Adrenal gland (tissue), 12 donors: ENCODE data around the gene GSTM4. TPM values are rescaled to one million over a fixed set of nuclear protein-coding genes. Genes with fewer than 3 reads are reported as not detected.

ENCODE experiments used
- DNase-seq, 7 donors: peaks; one replicate each; pipeline ENCODE4 v3.0.0-alpha.2; 2019 to 2020
- H3K27ac ChIP-seq, 5 donors: fragments of 200-600 bp; sonication (generic) in 4 of 5; 1 replicate in 3 of 5; 2 replicates in 2 of 5; pipeline versions ENCODE4 v1.5.1 to v1.8.0; 2016 to 2020; ENCODE audit warnings: mild to moderate bottlenecking in 1 of 5
- H3K27me3 ChIP-seq: fragments of 200-600 bp; 2 replicates; pipeline ENCODE4 v1.8.0; 2021
- H3K36me3 ChIP-seq, 2 donors: fragments of 200-600 bp; replicated peaks in 1 of 2; 1 replicate in 1 of 2; 2 replicates in 1 of 2; pipeline versions ENCODE4 v1.5.1 to v1.8.0; 2018 to 2022
- H3K4me1 ChIP-seq, 2 donors: fragments of 200-600 bp; replicated peaks in 1 of 2; 1 replicate in 1 of 2; 2 replicates in 1 of 2; pipeline versions ENCODE4 v1.5.1 to v1.8.0; 2018 to 2021
- H3K4me3 ChIP-seq, 4 donors: fragments of 200-600 bp; sonication (generic) in 3 of 4; one replicate each; pipeline ENCODE4 v1.5.1; 2016 to 2018
- H3K9me3 ChIP-seq, 3 donors: fragments of 200-600 bp; sonication (generic) in 1 of 3; replicated peaks in 1 of 3; 1 replicate in 2 of 3; 2 replicates in 1 of 3; pipeline versions ENCODE4 v1.5.1 to v1.8.0; 2016 to 2021
- POLR2A ChIP-seq, 2 donors: fragments of 450-650 bp; IDR thresholded peaks; one replicate each; pipeline ENCODE4 v1.6.1; 2017; ENCODE audit warnings: antibody characterized with exemption in 2 of 2, mild to moderate bottlenecking in 2 of 2, moderate library complexity in 1 of 2
- WGBS, 4 donors: extraction: QIAGEN DNeasy Blood & Tissue Kit in 2 of 4; methylation state at CpG; one replicate each; pipeline versions ENCODE4 v1.1.5 to v1.1.7; 2013 to 2017; 5-methylcytosine and 5-hydroxymethylcytosine counted together
- intact Hi-C, 2 donors: fragments of 100-400 bp; cut with DNase I; formaldehyde crosslinking; loops; one replicate each; pipeline versions ENCODE4 v1.14.1 to v1.15.0; 2022 to 2023
- polyA plus RNA-seq, 3 donors: library from polyadenylated mRNA; stranded (reverse); fragments of 200-250 nt in 2 of 3; fragments of 350-450 nt in 1 of 3; fragmentation: Illumina TruSeq in 1 of 3; extraction: RNeasy Lipid Tissue Mini Kit (QIAGEN cat#74804) in 1 of 3; gene quantifications; one replicate each; pipeline ENCODE4 v1.2.3, GENCODE V29; 2013 to 2014
- total RNA-seq, 9 donors: library from RNA; depleted of rRNA in 4 of 9; stranded (reverse); fragments of >200 nt in 4 of 9; fragments of 120-200 nt in 1 of 9; fragmentation: NEBNext Ultra II Directional in 1 of 9; extraction: Animal tissue kit (Norgen Biotek cat#: 25700) in 1 of 9; gene quantifications; one replicate each; pipeline versions ENCODE4 v1.1.0 to v1.2.4, GENCODE V29; 2013 to 2023
- TF ChIP-seq, protein P1 (sequence below), 6 experiments: fragments of 450-650 bp in 4 of 6; fragments of 200-600 bp in 2 of 6; sonication (generic) in 1 of 6; IDR thresholded peaks; 1 replicate in 5 of 6; 2 replicates in 1 of 6; pipeline versions ENCODE4 v1.5.1 to v1.8.0; 2016 to 2021; ENCODE audit warnings: antibody characterized with exemption in 6 of 6, mild to moderate bottlenecking in 2 of 6, moderate library complexity in 1 of 6
- donor health status: healthy with polysubstance abuse.
- donor health status: Bipolar disorder and iron deficiency.
- donor health status: DM: yes; HTN: yes; CAD: no.
- donor health status: DM: no; HTN: no; CAD: no.
- donor health status: DM: no; HTN: no; CAD: no.
- donor health status: DM: yes; HTN: yes; CAD: no.

Gene GSTM4
- total and polyA plus RNA-seq, 12 donors, result 17.3 to 71.0 (median 32.5) TPM

DNA sequence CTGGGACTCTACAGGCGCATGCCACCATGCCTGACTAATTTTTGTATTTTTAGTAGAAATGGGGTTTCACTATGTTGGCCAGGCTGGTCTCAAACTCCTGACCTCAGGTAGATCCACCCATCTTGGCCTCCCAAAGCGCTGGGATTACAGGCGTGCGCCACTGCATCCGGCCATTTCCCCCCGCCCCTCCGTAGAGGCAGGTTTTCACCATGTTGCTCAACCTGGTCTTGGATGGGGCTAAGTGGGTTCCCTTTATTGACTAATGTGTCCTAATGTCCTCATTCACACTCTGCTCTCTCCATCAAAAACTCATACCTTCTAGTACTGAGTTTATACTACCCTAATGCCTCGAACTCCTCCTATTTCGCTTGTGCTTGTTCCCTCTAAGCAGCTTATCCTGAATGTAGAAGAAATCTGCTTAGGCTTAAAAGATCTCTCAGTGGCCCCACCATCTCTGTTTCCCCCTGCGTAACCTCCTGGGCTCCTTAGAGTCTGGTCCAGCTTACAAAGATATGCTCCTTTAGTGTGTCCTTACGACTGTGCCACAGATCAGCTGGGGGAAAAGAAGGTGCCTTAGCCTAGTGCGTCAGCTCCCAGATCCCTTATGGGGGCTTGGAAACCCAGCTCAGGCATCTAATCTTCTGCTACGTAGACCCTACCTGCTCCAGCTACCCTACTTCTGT lies 44.5 kb upstream of the GSTM4 start:
- 92 to 94% (median 93%) methylated on average over 13 of the region's 13 CpGs for WGBS, 4 donors
- DNase-seq, result no peak
- Histone ChIP-seq H3K27ac (no peak overlapping the region), H3K9me3 (no peaks in the 10 kb centered on the region), H3K27me3 (no peaks in the 10 kb centered on the region), H3K4me1 (no peaks in the 10 kb centered on the region), H3K36me3 (no peaks in the 10 kb centered on the region), H3K4me3 (no peak overlapping the region)
- intact Hi-C loops, result no loop called here
- TF ChIP-seq, protein P1, sequence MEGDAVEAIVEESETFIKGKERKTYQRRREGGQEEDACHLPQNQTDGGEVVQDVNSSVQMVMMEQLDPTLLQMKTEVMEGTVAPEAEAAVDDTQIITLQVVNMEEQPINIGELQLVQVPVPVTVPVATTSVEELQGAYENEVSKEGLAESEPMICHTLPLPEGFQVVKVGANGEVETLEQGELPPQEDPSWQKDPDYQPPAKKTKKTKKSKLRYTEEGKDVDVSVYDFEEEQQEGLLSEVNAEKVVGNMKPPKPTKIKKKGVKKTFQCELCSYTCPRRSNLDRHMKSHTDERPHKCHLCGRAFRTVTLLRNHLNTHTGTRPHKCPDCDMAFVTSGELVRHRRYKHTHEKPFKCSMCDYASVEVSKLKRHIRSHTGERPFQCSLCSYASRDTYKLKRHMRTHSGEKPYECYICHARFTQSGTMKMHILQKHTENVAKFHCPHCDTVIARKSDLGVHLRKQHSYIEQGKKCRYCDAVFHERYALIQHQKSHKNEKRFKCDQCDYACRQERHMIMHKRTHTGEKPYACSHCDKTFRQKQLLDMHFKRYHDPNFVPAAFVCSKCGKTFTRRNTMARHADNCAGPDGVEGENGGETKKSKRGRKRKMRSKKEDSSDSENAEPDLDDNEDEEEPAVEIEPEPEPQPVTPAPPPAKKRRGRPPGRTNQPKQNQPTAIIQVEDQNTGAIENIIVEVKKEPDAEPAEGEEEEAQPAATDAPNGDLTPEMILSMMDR (IDR thresholded peaks at IDR 0.05), result no peak
- no peak for TF ChIP-seq POLR2A (IDR thresholded peaks at IDR 0.05)

DNA sequence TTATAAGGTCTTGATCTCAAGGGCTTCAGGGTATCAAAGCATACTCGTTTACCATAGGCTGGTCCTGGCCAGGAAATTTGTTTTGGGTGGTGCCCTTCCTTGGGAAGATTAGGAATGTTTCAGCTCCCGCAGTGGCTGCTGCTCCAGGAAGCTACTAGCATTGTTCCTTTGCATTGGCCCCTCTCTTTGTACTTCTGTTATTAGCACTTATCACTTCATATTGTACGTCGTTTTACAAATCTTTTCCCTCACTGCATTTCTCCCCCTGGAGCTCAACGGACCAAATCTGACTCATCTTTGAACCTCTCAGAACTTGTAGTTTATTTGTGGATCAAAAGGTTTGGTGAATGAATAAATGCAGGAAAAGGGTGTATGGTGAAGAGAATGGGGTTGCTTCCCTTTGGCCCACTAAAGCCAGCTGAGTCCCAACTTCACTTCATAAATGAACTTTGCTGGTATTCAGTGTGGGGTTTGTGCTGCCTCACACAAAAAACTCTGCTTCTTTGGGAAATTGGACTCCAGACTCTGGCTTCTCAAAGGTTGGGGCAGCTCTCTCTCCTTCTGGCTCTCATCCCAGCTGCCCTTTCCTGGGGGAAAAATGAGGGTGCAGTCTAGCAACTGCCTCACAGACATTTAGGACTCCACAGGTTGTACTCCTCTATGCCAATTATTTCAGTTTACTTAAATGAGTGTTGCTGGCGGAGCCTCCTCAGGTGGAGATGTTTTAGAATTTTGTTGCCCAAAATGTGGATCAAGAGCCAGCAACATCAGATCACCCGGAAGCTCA lies 42.3 kb upstream of the GSTM4 start:
- H3K4me3 ChIP-seq, result no peak overlapping the region
- H3K36me3 ChIP-seq, result no peaks in the 10 kb centered on the region
- 49 to 70% (median 62%) methylated on average over 7 of the region's 7 CpGs for WGBS, 4 donors
- TF ChIP-seq POLR2A (IDR thresholded peaks at IDR 0.05), result no peak
- TF ChIP-seq, protein P1 (IDR thresholded peaks at IDR 0.05), result no peak
- H3K27me3 ChIP-seq, result no peaks in the 10 kb centered on the region
- no peaks in the 10 kb centered on the region for H3K9me3 ChIP-seq
- intact Hi-C loops, result no loop called here
- no peak overlapping the region for H3K27ac ChIP-seq
- no peak for DNase-seq
- no peaks in the 10 kb centered on the region for H3K4me1 ChIP-seq

DNA sequence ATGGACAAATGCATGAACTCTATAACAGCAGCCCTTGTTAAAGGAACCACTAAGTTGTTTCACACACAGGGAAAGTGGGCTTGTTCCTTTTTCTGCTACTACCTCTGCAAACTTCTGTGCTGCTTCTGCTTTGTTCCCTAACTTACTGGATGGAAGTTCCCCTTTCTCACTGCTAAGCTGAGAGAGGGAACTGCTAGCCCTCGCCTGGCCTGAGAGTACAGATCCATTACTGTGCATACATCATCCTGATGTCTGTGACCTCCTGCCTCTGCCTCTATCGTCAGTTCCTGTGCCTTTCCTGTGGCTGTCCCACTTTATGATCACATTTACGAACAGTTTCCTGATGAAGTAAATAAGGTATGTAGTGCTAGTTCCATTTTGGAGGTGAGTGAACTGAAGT lies 40.0 kb upstream of the GSTM4 start:
- Histone ChIP-seq H3K4me1 (peaks cover 0 to 8% of the 10 kb centered on the region in 2 donors), H3K27me3 (no peaks in the 10 kb centered on the region), H3K4me3 (no peak overlapping the region), H3K36me3 (no peaks in the 10 kb centered on the region), H3K27ac (peak overlapping the region in 3 of 5 donors; percentile 11 to 79 (median 64)), H3K9me3 (no peaks in the 10 kb centered on the region)
- WGBS, 4 donors, result 43 to 54% (median 44%) methylated on average over 3 of the region's 3 CpGs
- intact Hi-C loops, result no loop called here
- TF ChIP-seq POLR2A (IDR thresholded peaks at IDR 0.05), result peak in 1 of 2 donors; percentile 16
- TF ChIP-seq, protein P1 (IDR thresholded peaks at IDR 0.05), result no peak
- DNase-seq, result peak in 5 of 7 donors; percentile 42 to 74 (median 63)

DNA sequence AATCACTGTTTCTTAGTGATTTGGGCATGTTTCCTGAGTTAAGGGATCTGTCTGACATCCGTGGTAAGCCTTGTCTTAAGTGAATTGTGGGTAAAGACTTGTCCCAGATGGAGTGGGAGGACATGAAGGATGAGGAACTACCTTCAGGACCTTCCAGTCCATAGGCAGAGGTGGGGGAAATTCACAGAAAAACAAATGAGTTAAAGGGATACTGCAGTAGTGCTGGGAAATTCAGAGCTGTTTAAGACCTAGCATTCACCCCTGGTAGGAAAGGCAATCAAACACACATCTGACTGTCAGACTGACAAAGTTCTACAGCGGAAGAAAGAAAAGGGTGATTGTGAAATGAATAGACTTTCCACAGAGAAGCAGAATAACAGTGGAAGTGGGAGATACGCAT lies 39.5 kb upstream of the GSTM4 start:
- intact Hi-C loops, result no loop called here
- H3K4me3 ChIP-seq, result no peak overlapping the region
- peak overlapping the region in 4 of 5 donors; percentile 11 to 79 (median 43) for H3K27ac ChIP-seq
- WGBS, 4 donors, result 57 to 74% (median 66%) methylated on average over 3 of the region's 3 CpGs
- no peaks in the 10 kb centered on the region for H3K36me3 ChIP-seq
- DNase-seq, result no peak
- TF ChIP-seq, protein P1 (IDR thresholded peaks at IDR 0.05), result no peak
- no peak for TF ChIP-seq POLR2A (IDR thresholded peaks at IDR 0.05)
- H3K9me3 ChIP-seq, result no peaks in the 10 kb centered on the region
- H3K4me1 ChIP-seq, result peaks cover 4 to 13% of the 10 kb centered on the region in 2 donors
- H3K27me3 ChIP-seq, result no peaks in the 10 kb centered on the region
